MM.1S (cell line): ENCODE measurements around the gene MUC13.

ENCODE experiments used
- CTCF ChIP-seq: fragments of 300-600 bp; sonication (generic); IDR thresholded peaks from 2 replicates; pipeline ENCODE4 v1.5.1; 2016; ENCODE audit warnings: antibody characterized with exemption, low read length, mixed read lengths
- EZH2 ChIP-seq: fragments of 300-600 bp; sonication (generic); optimal IDR thresholded peaks from 2 replicates; pipeline ENCODE3; 2017; ENCODE audit warnings: low read depth, mild to moderate bottlenecking, antibody characterized with exemption, low read length, mixed read lengths

GRCh38 chr3:124964387-124964786 lies 29.8 kb upstream of the MUC13 start:
- no peak for TF ChIP-seq CTCF
- TF ChIP-seq EZH2: no peak
